Stimulated activated CD4-positive, alpha-beta T cell treated with anti-CD3 and anti-CD28 coated beads, Interleukin-12 subunit alpha, Interleukin-12 subunit beta, amount 100 ng/mL, for 48 hours (primary cell): ENCODE measurements around the gene P2RX2.

Experiments
- DNase-seq, 3 donors: peaks; one replicate each; pipeline ENCODE4 v3.0.0-alpha.2; 2020; ENCODE audit warnings: low read depth in 2 of 3, low spot score in 1 of 3

Gene P2RX2

GRCh38 chr12:132618683-132619043 is at the start of gene P2RX2:
P2RX2 (plus strand) TSS chr12:132618776; CDS start chr12:132618817, 41 bp downstream.
- no peak for DNase-seq

- DNase-seq, result no peak
These were observed 49.6 kb upstream of the P2RX2 start for GRCh38 chr12:132568826-132569480.

GRCh38 chr12:132569856-132570480 is 48.6 kb upstream of the P2RX2 start:
- DNase-seq, result no peak

- no peak for DNase-seq
These were observed 47.9 kb upstream of the P2RX2 start for GRCh38 chr12:132570635-132571034.

- DNase-seq, result no peak
These were observed 47.5 kb upstream of the P2RX2 start for GRCh38 chr12:132571051-132571450.

DNA sequence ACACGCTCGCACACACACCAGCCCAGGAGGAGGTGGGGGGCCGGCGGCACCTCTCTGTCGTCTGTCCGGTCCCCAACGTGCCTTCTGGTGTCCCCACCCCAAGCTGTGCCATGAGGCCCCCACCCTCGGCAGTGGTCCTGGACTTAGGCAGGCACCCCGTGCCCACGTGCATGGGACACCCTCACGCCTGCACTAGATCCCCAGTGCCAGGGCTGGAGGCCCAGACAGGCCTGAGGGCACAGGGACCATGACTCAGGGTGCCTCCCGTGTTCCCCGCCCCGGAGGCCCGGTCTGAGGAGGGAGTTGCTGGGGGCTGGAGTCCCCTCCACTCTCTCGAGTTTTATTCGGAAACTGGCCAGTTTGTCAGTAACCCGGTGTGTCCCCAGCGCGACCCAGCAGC is 47.0 kb upstream of the P2RX2 start:
- no peak for DNase-seq

- no peak for DNase-seq
These were observed 46.5 kb upstream of the P2RX2 start for GRCh38 chr12:132572106-132572505.

DNA sequence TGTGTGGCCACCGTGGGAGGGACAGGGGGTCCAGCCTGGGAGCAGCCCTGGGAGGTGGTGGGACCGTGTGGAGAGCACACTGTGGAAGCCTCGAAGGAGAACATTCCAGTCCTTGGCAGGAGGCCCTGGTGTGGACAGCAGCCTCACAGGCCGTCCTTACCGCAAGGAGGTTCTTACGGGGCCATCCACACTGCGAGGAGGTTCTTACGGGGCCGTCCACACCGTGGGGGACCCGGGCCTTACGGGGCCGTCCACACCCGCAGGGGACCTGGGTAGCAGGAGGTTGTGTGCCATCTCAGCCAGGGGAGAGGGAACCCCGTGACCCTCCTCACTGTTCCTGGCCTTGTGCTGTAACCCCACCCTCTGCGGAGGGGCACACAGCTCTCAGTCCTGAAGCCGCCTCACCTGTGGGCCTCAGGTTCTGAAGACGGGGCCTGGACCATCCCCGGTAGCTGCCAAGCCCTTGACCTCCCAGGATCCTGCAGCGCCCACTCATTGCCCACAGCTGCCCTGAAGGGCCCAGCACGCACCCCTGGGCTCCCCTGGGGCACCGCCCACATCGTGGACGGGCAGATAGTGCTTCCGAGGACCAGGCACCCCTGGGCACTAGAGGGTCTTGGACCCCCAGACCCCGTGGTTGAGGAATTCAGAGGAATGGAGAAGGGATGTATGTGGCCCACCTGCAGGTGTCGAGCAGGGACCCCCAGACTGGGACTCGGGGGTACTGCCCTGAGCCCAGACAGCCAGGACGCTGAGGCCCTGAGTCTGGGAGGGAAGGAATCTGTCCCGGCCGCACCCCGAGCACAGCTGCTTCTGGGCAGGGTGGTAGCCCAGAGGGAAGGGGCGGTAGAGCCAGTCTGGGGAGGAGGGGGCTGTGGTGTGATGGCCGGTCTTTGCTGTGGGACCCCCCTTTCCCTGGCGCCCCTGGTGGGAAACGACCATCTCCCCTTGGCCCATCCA is 45.5 kb upstream of the P2RX2 start:
- DNase-seq, result no peak

GRCh38 chr12:132574271-132574996 is 44.1 kb upstream of the P2RX2 start:
- no peak for DNase-seq

GRCh38 chr12:132575661-132576060 is 42.9 kb upstream of the P2RX2 start:
- no peak for DNase-seq

DNA sequence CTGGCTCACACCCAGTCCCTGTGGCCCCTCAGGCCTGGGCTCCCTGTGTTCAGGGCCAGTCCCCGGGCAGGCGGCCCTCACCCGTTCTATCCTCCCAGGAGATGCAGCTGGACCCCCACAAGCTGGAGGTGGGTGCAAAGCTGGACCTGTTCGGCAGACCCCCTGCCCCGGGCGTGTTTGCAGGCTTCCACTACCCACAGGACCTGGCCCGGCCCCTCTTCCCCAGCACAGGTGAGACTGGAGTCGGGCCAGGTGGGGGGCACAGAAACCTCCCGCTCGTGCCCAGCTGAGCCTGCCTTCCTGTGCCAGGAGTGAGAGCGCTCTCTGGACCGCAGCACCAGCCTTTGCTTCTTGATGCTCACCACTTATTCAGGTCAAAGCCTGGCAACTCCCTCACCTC is 41.9 kb upstream of the P2RX2 start:
- DNase-seq, result no peak

GRCh38 chr12:132577191-132577920 is 41.2 kb upstream of the P2RX2 start:
- DNase-seq, result no peak

- DNase-seq, result no peak
These were observed 40.5 kb upstream of the P2RX2 start for GRCh38 chr12:132578118-132578517.

GRCh38 chr12:132578826-132579225 is 39.8 kb upstream of the P2RX2 start:
- DNase-seq, result no peak

DNA sequence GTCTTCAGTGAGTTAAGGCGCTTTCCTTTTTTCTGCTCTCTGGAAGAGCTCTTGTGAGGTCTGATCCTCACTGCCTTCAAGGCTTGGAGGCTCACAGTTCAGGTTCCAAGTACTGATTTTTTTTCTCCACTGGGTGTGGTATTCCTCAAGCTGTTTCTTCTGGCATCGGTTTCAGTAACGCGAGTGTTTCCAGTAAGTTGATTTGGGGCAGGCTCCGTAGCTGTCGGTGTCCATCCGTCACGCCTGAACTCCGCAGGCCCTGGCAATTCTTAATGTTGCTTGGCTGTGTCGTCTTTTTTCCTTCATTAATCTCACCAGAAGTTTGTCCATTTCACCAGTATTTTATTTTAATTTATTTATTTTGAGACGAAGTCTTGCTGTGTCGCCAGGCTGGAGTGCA is 38.8 kb upstream of the P2RX2 start:
- no peak for DNase-seq

GRCh38 chr12:132580701-132581292 is 37.8 kb upstream of the P2RX2 start:
- no peak for DNase-seq

DNA sequence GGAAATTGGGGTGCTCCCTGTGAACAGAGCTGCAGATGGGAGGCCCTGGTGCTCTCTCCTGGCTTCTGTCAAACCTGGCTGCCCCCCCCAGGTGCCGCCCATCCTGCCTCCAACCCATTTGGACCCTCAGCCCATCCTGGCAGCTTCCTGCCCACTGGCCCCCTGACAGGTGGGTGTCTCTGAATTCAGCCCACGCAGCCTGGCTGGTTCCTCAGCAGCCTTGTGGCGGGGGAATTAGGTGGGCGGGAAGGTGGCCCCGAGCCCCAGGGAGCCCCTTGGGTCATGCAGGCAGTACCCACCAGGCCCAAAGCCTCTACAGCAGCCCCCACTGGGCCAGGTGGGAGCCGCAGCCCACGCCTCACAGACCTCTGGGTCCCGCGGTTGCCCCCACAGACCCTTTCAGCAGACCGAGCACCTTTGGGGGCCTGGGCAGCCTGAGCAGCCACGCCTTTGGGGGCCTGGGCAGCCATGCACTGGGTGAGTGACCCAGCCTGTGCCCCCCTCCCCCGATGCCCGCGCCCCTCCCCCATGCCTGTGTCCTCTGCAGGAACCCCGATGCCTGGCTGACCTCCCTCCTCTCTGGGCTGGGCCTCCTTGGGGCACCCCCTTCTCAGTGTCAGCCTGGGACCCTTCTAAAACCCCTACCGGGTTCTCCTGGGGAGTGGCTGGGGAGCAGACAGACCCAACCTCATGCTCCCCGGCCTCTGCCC is 37.1 kb upstream of the P2RX2 start:
- no peak for DNase-seq

- no peak for DNase-seq
These were observed 36.5 kb upstream of the P2RX2 start for GRCh38 chr12:132582058-132582420.

GRCh38 chr12:132582582-132583410 is 35.8 kb upstream of the P2RX2 start:
- DNase-seq, result no peak
